GM10266 (cell line): ENCODE data around the gene KIF26B.

Source experiments
- DNase-seq: peaks from one replicate; pipeline ENCODE4 v3.0.0; 2012; ENCODE audit errors: extremely low spot score
- TF ChIP-seq, protein P1 (sequence below): IDR thresholded peaks from 2 replicates; pipeline ENCODE4 v1.5.1; 2012; ENCODE audit warnings: mild to moderate bottlenecking, low read depth; ENCODE audit not compliant: control insufficient read depth, insufficient read depth; ENCODE audit errors: missing control alignments

The KIF26B gene

DNA sequence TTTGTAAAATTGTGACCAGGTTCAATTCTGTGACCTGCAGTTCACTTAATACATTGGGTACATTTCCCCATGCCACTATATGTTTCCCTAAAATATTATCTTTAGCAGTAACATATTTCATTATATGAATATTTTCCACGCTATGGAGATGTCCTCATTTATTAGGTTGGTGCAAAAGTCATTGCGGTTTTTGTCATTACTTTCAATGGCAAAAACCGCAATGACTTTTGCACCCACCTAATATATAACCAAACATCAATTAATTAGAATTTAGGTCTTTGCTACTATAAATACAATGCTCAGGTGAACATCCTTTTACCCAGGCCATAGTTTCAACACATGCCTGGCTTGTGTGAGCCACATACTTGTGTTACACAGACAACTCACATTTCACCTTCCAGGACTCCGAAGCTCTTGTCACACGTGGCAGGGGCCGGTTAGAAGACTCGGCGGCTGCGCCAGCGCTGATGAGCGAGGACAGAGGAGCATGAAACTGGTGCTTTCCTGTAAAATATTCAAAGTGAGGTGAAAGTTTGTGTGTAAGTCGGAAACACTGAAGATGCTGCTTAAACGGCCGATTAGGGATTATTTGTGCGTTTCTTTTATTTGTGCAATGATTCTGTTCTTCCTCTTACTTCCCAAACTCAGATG is 215.5 kb downstream of the KIF26B start:
- TF ChIP-seq, protein P1, sequence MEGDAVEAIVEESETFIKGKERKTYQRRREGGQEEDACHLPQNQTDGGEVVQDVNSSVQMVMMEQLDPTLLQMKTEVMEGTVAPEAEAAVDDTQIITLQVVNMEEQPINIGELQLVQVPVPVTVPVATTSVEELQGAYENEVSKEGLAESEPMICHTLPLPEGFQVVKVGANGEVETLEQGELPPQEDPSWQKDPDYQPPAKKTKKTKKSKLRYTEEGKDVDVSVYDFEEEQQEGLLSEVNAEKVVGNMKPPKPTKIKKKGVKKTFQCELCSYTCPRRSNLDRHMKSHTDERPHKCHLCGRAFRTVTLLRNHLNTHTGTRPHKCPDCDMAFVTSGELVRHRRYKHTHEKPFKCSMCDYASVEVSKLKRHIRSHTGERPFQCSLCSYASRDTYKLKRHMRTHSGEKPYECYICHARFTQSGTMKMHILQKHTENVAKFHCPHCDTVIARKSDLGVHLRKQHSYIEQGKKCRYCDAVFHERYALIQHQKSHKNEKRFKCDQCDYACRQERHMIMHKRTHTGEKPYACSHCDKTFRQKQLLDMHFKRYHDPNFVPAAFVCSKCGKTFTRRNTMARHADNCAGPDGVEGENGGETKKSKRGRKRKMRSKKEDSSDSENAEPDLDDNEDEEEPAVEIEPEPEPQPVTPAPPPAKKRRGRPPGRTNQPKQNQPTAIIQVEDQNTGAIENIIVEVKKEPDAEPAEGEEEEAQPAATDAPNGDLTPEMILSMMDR = no peak
- no peak for DNase-seq

DNA sequence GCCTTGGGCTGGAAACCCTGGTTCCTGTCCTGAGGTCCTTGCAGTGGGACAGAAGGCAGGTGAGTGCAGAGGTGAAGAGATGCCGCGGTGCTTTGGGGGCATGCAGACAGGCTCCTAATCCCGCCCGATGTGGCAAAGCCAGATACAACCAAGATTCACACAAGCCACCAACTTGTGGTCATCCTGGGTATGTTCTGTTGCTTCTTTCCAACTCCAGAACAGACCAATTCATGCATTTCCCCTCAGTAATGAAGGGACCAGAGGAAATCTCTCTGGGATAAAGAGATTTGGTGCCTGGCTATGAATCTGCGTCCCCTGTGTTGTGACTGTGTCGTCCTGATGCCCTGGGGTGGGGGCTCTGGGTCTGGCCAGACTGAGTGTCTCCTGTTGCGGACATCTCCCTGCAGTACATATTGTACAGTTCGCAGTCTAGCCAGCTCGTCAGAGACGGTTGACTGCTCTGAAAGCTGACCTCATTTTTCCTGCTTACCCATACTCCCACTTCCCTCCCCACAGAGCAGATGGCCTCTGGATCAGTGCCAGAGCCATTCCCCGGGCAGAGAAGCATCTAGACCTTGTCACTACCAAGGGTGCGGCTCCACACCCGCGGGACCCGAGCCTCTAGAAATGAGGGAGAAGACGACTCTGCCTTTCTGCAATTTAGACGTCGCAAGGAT is 216.3 kb downstream of the KIF26B start:
- TF ChIP-seq, protein P1 = no peak
- no peak for DNase-seq

DNA sequence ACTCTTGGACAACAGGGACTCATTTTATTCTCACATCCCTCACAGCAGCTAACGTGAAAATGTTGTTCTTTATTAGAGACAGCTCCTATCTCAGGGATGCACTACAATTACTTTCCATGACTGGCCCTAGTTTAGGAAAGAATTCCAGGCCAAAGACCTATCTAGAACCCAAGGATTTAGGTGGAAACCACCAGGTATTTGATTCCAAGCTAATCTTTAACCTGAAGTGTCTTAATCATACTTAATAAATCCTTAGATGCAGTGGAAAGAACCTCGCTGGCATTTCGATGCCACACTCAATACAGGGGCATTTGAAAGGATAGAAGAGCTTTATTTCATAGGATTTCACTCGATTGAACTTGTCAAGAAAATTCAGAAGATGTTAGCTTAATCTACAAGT is 218.3 kb downstream of the KIF26B start:
- no peak for DNase-seq
- TF ChIP-seq, protein P1 = no peak

DNA sequence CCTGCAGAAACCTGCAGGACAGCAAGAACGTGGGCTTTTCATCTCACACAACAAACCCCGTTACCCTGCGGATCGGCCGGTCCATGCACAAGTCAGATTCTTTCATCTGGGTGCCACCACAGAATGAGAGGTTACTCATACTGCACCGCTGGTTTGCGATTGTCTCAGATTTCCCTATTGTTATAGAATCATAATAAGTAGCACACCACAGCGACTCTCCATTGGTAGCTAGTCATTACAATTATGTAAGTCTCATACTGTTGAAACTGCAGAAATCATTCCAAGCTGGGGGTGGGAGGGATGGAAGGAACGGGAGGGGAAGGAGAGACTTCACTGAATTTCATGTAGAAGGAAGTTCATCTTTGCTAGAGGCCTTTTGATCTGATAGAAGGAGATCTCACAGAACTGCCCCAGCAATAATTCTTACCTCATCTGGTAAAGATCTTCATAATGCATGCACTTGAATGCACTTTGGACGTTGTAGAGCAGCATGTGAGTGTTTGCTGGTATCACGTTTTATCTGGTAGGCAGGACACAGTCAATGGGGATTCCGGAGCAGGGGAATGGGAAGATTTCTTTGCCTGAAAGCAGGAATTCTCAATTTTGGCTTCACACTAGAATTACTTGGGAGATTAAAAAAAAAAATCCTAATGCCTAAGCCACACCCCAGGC is 221.1 kb downstream of the KIF26B start:
- DNase-seq = no peak
- TF ChIP-seq, protein P1 = no peak

DNA sequence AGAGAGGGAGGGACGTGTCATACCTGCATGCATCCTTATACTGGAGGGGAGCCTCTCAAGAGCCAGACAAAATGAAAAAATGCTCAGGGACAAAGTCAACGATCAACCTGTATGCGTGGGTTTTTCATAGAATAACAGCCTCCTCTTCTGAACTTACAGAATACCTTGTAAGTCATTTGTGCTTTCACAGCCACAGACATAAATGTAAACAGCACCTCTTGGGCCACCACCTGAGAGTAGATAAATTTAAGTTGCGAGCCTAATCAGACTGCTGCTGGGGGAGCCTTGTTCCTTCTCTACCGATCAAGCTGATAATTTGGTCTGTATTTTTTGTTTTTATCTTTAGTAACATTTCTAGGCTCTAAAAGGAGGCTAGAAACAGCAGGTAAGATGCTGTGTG is 223.1 kb downstream of the KIF26B start:
- DNase-seq = no peak
- TF ChIP-seq, protein P1 = no peak

DNA sequence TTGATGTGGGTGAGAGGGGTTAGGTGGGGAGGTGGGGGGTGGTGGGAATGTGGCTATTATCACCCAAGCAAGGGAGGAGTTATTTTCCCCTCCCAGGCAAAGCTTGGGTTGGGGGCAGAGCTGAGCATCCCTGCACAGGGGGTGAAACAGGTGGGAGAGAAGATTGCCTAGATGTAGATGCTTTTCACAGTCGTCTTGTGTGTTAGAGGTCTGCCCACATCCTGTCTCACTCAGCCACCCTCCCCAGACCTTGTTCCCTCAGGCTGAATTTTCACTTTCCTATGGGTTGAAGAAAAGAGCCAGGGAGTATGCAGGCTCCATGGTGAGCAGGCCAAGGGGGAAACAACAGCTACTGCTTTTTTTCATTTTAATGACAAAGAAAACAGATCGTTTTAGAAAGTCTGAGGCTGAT is 223.5 kb downstream of the KIF26B start:
- TF ChIP-seq, protein P1 = no peak
- DNase-seq = no peak

DNA sequence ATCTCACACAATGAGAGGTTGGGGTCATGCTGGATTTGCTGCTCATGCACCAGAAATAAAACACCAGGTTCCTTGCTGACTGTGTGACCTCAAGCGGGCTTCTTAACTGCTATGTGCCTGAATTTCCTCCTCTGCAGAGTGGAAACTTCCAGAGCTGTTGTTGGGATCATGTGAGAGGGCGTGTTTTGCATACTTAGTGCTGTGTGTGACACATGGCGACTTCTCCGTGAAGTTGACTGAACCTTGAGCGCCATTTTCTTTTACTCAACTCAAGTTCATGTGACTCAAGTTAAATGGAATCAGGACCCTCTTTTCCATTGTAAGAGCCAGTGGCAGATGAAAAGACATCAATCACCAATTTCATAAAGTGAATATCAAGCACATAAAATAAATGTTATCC is 224.0 kb downstream of the KIF26B start:
- DNase-seq = no peak
- TF ChIP-seq, protein P1 = no peak
